ENCODE data around the gene AHSA1.

The AHSA1 gene

GRCh38 chr14:77469539-77469938 lies 11.6 kb downstream of the AHSA1 start:
- Histone ChIP-seq H4K20me1 (ENCODE audit: insufficient read depth, low read length, poor library complexity, severe bottlenecking) (no peaks in the 10 kb centered on the region), H3K36me3 (ENCODE audit: insufficient read depth, low read length) (peaks cover 45% of the 10 kb centered on the region), H3K4me3 (ENCODE audit: low read length, poor library complexity, severe bottlenecking) (no peak overlapping the region), H3K9me3 (ENCODE audit: insufficient read depth, low read depth, low read length) (no peaks in the 10 kb centered on the region), H2AFZ (ENCODE audit: low read length) (no peak overlapping the region), H3K4me1 (ENCODE audit: insufficient read depth, low read length, poor library complexity, severe bottlenecking) (no peaks in the 10 kb centered on the region), H3K79me2 (ENCODE audit: insufficient read depth, low read length) (no peaks in the 10 kb centered on the region), H3K27me3 (ENCODE audit: insufficient read depth, low read length, poor library complexity, severe bottlenecking) (no peaks in the 10 kb centered on the region), H3K9me2 (replicated peaks; ENCODE audit: low read depth, low read length) (no peaks in the 10 kb centered on the region), H3K4me2 (ENCODE audit: low read depth, low read length, poor library complexity, severe bottlenecking) (no peak overlapping the region), H3F3A (ENCODE audit: low read depth) (no peaks in the 10 kb centered on the region), H3K9ac (ENCODE audit: low read depth, low read length, poor library complexity, severe bottlenecking) (no peak overlapping the region)
- TF ChIP-seq EZH2phosphoT487 (IDR thresholded peaks at IDR 0.05; ENCODE audit: borderline replicate concordance) = no peak
- TF ChIP-seq CTCF (conservative IDR thresholded peaks at IDR 0.05; ENCODE audit: low read length) = no peak

GRCh38 chr14:77470224-77470870 lies 12.5 kb downstream of the AHSA1 start:
- H3K4me2 ChIP-seq (ENCODE audit: low read depth, low read length, poor library complexity, severe bottlenecking) = no peak overlapping the region
- H3K27me3 ChIP-seq (ENCODE audit: insufficient read depth, low read length, poor library complexity, severe bottlenecking) = no peaks in the 10 kb centered on the region
- no peak for TF ChIP-seq EZH2phosphoT487 (IDR thresholded peaks at IDR 0.05; ENCODE audit: borderline replicate concordance)
- no peak overlapping the region for H3K9ac ChIP-seq (ENCODE audit: low read depth, low read length, poor library complexity, severe bottlenecking)
- H3K4me1 ChIP-seq (ENCODE audit: insufficient read depth, low read length, poor library complexity, severe bottlenecking) = no peaks in the 10 kb centered on the region
- H3K79me2 ChIP-seq (ENCODE audit: insufficient read depth, low read length) = no peaks in the 10 kb centered on the region
- H3K9me3 ChIP-seq (ENCODE audit: insufficient read depth, low read depth, low read length) = no peaks in the 10 kb centered on the region
- no peaks in the 10 kb centered on the region for H3K9me2 ChIP-seq (replicated peaks; ENCODE audit: low read depth, low read length)
- no peak overlapping the region for H2AFZ ChIP-seq (ENCODE audit: low read length)
- peaks cover 37% of the 10 kb centered on the region for H3K36me3 ChIP-seq (ENCODE audit: insufficient read depth, low read length)
- no peaks in the 10 kb centered on the region for H4K20me1 ChIP-seq (ENCODE audit: insufficient read depth, low read length, poor library complexity, severe bottlenecking)
- H3F3A ChIP-seq (ENCODE audit: low read depth) = no peaks in the 10 kb centered on the region
- H3K4me3 ChIP-seq (ENCODE audit: low read length, poor library complexity, severe bottlenecking) = no peak overlapping the region

- H3F3A ChIP-seq (ENCODE audit: low read depth) = no peaks in the 10 kb centered on the region
- no peak overlapping the region for H3K4me3 ChIP-seq (ENCODE audit: low read length, poor library complexity, severe bottlenecking)
- TF ChIP-seq CTCF (conservative IDR thresholded peaks at IDR 0.05; ENCODE audit: low read length) (no peak), EZH2phosphoT487 (IDR thresholded peaks at IDR 0.05; ENCODE audit: borderline replicate concordance) (no peak)
- no peak overlapping the region for H2AFZ ChIP-seq (ENCODE audit: low read length)
- no peak overlapping the region for H3K9ac ChIP-seq (ENCODE audit: low read depth, low read length, poor library complexity, severe bottlenecking)
- H3K9me3 ChIP-seq (ENCODE audit: insufficient read depth, low read depth, low read length) = no peaks in the 10 kb centered on the region
- H3K27me3 ChIP-seq (ENCODE audit: insufficient read depth, low read length, poor library complexity, severe bottlenecking) = no peaks in the 10 kb centered on the region
- H3K79me2 ChIP-seq (ENCODE audit: insufficient read depth, low read length) = no peaks in the 10 kb centered on the region
- no peaks in the 10 kb centered on the region for H4K20me1 ChIP-seq (ENCODE audit: insufficient read depth, low read length, poor library complexity, severe bottlenecking)
- H3K4me2 ChIP-seq (ENCODE audit: low read depth, low read length, poor library complexity, severe bottlenecking) = no peak overlapping the region
- peaks cover 8% of the 10 kb centered on the region; the same call in 1 of the 2 replicates for H3K36me3 ChIP-seq (ENCODE audit: insufficient read depth, low read length)
- no peaks in the 10 kb centered on the region for H3K9me2 ChIP-seq (replicated peaks; ENCODE audit: low read depth, low read length)
- no peaks in the 10 kb centered on the region for H3K4me1 ChIP-seq (ENCODE audit: insufficient read depth, low read length, poor library complexity, severe bottlenecking)
Measured at GRCh38 chr14:77473921-77474320, 16.0 kb downstream of the AHSA1 start.
